ENCODE measurements around the gene TXNRD1. TPM values are rescaled to one million over a fixed set of nuclear protein-coding genes. Genes with fewer than 3 reads are reported as not detected.
A peak's percentile ranks its signal among the peaks of the same experiment; 100 is the strongest.

Gene TXNRD1
- total RNA-seq, 1 experiment from 2014 or later: 327 TPM

DNA sequence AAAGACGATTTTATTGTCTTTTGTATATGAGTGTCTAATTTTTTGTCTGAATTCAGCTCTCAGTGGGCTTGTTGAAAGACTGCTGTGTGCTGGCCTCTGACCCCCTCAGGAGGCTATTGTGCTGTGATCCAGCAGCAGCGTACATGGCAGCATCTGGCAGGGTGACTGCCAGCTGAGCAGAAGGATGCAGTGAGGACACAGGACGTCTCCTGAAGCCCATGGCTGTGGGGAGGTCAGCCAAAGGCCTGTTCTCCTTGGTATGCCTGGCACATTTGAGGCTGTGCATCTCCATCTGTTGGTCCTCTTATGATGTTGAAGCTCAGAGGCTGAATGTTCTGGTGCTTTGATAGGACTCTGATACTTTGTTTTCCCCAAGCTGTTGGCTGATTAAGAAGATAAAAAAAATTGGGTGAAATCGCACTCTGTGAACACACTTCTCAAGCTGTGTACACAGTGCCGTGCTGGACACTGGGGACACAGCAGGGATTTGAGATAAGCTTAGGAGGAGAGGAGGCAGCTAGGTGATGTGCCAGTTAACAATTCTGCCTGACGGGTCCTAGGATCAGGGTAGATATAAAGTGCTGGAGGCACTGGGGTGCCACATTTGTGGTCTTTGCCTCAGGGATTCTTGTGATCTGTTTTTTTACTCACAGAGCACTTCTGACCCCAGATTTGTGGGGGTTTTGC, 125.5 kb downstream of the TXNRD1 start:
- no TSS peak for BruUV-seq (replicated peaks)
- Histone ChIP-seq H3K9me3 (ENCODE audit: control insufficient read depth in 1 of 2, insufficient read depth in 1 of 2, low read depth in 1 of 2, low read length in 2 of 2) (no peaks in the 10 kb centered on the region), H3K27ac (ENCODE audit: low read depth, low read length) (no peak overlapping the region), H3K27me3 (ENCODE audit: insufficient read depth, low read length) (no peaks in the 10 kb centered on the region), H3K9me2 (ENCODE audit: insufficient read depth) (no peaks in the 10 kb centered on the region), H3K4me1 (ENCODE audit: control insufficient read depth in 1 of 2, insufficient read depth in 2 of 2, low read length in 2 of 2) (no peaks in the 10 kb centered on the region), H3K36me3 (ENCODE audit: control insufficient read depth in 1 of 2, insufficient read depth in 2 of 2, low read length in 2 of 2) (peaks cover 48 to 83% of the 10 kb centered on the region in 2 experiments), H2AFZ (ENCODE audit: low read depth, low read length, poor library complexity, severe bottlenecking) (no peak overlapping the region), H3K79me2 (ENCODE audit: insufficient read depth, low read length) (peaks cover 96% of the 10 kb centered on the region), H3K4me3 (replicated peaks in 1 of 2; ENCODE audit: low read depth in 1 of 2, low read length in 2 of 2) (no peak overlapping the region), H3K4me2 (ENCODE audit: low read length) (no peak overlapping the region), H3K9ac (ENCODE audit: low read length) (no peak overlapping the region), H4K20me1 (ENCODE audit: insufficient read depth) (peaks cover 28% of the 10 kb centered on the region; the same call in 1 of the 2 replicates)
- ATAC-seq (no peak), DNase-seq (ENCODE audit: low read depth, low spot score) (no peak)
- intact Hi-C loops (cut with micrococcal nuclease): no loop called here
- ChIA-PET CTCF (no interaction called here), POLR2A (no interaction called here), RAD21 (ENCODE audit: low non-redundant PET in 1 of 2, low total read pairs in 2 of 2, uncharacterized antibody in 2 of 2, unreplicated experiment in 2 of 2) (no interaction called here)
- no peak for TF ChIP-seq TCF7L2 (IDR thresholded peaks at IDR 0.05; ENCODE audit: borderline replicate concordance, extremely low read depth, insufficient read depth, insufficient read length)
- TF ChIP-seq POLR2AphosphoS5 (IDR thresholded peaks at IDR 0.05; ENCODE audit: low read depth, low read length): 0 out of 2 replicates have a peak, but pooled peaks have one; percentile 8

DNA sequence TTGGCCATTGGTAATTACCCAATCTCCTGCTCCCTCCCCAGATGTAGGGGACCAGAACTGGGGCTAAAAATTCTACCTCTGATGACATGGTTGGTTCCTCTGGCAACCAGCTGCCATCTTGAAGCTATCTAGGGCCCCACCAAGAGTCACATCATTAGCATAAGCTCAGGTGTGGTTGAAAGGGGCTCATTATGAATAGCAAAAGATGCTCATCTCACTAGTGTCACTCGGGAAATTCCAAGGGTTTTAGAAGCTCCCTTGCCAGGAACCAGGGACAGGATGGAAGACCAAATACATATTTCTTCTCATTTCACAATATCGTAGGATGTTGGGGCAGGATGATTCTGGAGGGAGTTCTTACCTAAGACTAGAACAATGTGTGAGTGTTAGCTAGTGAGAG, 126.6 kb downstream of the TXNRD1 start:
- RAD21 ChIA-PET (ENCODE audit: low non-redundant PET in 1 of 2, low total read pairs in 2 of 2, uncharacterized antibody in 2 of 2, unreplicated experiment in 2 of 2): no interaction called here
- H2AFZ ChIP-seq (ENCODE audit: low read depth, low read length, poor library complexity, severe bottlenecking): no peak overlapping the region
- H3K4me3 ChIP-seq (replicated peaks in 1 of 2; ENCODE audit: low read depth in 1 of 2, low read length in 2 of 2): no peak overlapping the region
- CTCF ChIA-PET: no interaction called here
- H3K4me2 ChIP-seq (ENCODE audit: low read length): no peak overlapping the region
- no TSS peak for BruUV-seq (replicated peaks)
- H4K20me1 ChIP-seq (ENCODE audit: insufficient read depth): peaks cover 28% of the 10 kb centered on the region; the same call in 1 of the 2 replicates
- DNase-seq (ENCODE audit: low read depth, low spot score) (no peak), ATAC-seq (no peak)
- peaks cover 96% of the 10 kb centered on the region for H3K79me2 ChIP-seq (ENCODE audit: insufficient read depth, low read length)
- POLR2A ChIA-PET: no interaction called here
- H3K9me3 ChIP-seq (ENCODE audit: control insufficient read depth in 1 of 2, insufficient read depth in 1 of 2, low read depth in 1 of 2, low read length in 2 of 2): no peaks in the 10 kb centered on the region
- H3K9me2 ChIP-seq (ENCODE audit: insufficient read depth): no peaks in the 10 kb centered on the region
- H3K36me3 ChIP-seq (ENCODE audit: control insufficient read depth in 1 of 2, insufficient read depth in 2 of 2, low read length in 2 of 2): peaks cover 44 to 78% of the 10 kb centered on the region in 2 experiments
- no peak overlapping the region for H3K27ac ChIP-seq (ENCODE audit: low read depth, low read length)
- H3K4me1 ChIP-seq (ENCODE audit: control insufficient read depth in 1 of 2, insufficient read depth in 2 of 2, low read length in 2 of 2): no peaks in the 10 kb centered on the region
- intact Hi-C loops (cut with micrococcal nuclease): no loop called here
- TF ChIP-seq EZH2 (IDR thresholded peaks at IDR 0.05) (no peak), SP1 (IDR thresholded peaks at IDR 0.05; ENCODE audit: low read depth) (no peak), FOSL1 (IDR thresholded peaks at IDR 0.05; ENCODE audit: low read depth) (no peak), CBX3 (IDR thresholded peaks at IDR 0.05; ENCODE audit: low read depth) (no peak), CEBPB (IDR thresholded peaks at IDR 0.05; ENCODE audit: low read depth) (no peak), SIN3A (IDR thresholded peaks at IDR 0.05; ENCODE audit: low read depth) (no peak), YY1 (IDR thresholded peaks at IDR 0.05; ENCODE audit: extremely low read depth, insufficient replicate concordance, low read depth, low read length) (no peak)
- TF ChIP-seq, protein P1, sequence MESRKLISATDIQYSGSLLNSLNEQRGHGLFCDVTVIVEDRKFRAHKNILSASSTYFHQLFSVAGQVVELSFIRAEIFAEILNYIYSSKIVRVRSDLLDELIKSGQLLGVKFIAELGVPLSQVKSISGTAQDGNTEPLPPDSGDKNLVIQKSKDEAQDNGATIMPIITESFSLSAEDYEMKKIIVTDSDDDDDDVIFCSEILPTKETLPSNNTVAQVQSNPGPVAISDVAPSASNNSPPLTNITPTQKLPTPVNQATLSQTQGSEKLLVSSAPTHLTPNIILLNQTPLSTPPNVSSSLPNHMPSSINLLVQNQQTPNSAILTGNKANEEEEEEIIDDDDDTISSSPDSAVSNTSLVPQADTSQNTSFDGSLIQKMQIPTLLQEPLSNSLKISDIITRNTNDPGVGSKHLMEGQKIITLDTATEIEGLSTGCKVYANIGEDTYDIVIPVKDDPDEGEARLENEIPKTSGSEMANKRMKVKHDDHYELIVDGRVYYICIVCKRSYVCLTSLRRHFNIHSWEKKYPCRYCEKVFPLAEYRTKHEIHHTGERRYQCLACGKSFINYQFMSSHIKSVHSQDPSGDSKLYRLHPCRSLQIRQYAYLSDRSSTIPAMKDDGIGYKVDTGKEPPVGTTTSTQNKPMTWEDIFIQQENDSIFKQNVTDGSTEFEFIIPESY (IDR thresholded peaks at IDR 0.05; ENCODE audit: extremely low read depth, insufficient replicate concordance, low read length): no peak
- TF ChIP-seq, protein P2, sequence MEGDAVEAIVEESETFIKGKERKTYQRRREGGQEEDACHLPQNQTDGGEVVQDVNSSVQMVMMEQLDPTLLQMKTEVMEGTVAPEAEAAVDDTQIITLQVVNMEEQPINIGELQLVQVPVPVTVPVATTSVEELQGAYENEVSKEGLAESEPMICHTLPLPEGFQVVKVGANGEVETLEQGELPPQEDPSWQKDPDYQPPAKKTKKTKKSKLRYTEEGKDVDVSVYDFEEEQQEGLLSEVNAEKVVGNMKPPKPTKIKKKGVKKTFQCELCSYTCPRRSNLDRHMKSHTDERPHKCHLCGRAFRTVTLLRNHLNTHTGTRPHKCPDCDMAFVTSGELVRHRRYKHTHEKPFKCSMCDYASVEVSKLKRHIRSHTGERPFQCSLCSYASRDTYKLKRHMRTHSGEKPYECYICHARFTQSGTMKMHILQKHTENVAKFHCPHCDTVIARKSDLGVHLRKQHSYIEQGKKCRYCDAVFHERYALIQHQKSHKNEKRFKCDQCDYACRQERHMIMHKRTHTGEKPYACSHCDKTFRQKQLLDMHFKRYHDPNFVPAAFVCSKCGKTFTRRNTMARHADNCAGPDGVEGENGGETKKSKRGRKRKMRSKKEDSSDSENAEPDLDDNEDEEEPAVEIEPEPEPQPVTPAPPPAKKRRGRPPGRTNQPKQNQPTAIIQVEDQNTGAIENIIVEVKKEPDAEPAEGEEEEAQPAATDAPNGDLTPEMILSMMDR (IDR thresholded peaks at IDR 0.05 in 2 of 3, conservative IDR thresholded peaks at IDR 0.05 in 1 of 3; ENCODE audit: borderline replicate concordance in 1 of 3, insufficient read depth in 1 of 3, low read depth in 2 of 3, low read length in 2 of 3): no peak
- TF ChIP-seq, protein P3, sequence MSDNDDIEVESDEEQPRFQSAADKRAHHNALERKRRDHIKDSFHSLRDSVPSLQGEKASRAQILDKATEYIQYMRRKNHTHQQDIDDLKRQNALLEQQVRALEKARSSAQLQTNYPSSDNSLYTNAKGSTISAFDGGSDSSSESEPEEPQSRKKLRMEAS (IDR thresholded peaks at IDR 0.05): no peak
- H3K9ac ChIP-seq (ENCODE audit: low read length): no peak overlapping the region
- H3K27me3 ChIP-seq (ENCODE audit: insufficient read depth, low read length): no peaks in the 10 kb centered on the region
